ENCODE results near the gene ASB18. TPM values are rescaled to one million over a fixed set of nuclear protein-coding genes. Genes with fewer than 3 reads are reported as not detected.

ASB18 gene
- total and polyA plus RNA-seq, 2 of the 8 experiments (the other 6 are each of a cell fraction or from before 2014, with no cell fraction given) = not detected

- no peak for TF ChIP-seq TAF7 (optimal IDR thresholded peaks at IDR 0.05; ENCODE audit: borderline replicate concordance, low read depth, low read length)
- no peak for TF ChIP-seq POLR2AphosphoS5 (IDR thresholded peaks at IDR 0.05; ENCODE audit: low read depth, low read length)
- TF ChIP-seq KDM1A (IDR thresholded peaks at IDR 0.05; ENCODE audit: borderline replicate concordance, low read length) = no peak
Measured at GRCh38 chr2:236195726-236196125, 68.5 kb downstream of the ASB18 start (continued).

Data from H1 (cell line).